ENCODE data around the gene MYRFL.
A peak's percentile ranks its signal among the peaks of the same experiment; 100 is the strongest.
"Not testable (repeated sequence)": the region's sequence is repeated elsewhere in the genome, so short reads cannot be mapped to it uniquely, and the experiment has no call there.

Gene MYRFL

DNA sequence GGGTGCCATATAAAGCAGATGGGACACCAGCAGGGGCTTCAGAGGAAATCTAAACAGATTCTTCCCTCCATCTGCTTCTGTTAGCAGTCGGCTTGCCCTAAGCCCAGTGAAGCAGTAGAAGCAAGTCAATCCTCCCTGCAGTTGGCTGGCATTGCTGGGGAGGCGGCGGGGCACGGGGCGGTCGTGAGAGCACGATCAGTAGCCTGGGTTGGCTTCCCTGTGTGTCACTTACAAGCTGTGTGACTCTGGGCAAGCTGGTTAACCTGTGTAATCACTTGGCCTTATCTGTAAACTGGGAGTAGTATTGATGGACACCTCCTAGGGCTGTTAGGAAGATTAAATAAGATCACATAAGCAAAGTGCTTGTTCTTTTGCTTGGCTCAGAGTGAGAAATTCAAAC is 19.4 kb downstream of the MYRFL start:
- DNase-seq, result no peak

DNA sequence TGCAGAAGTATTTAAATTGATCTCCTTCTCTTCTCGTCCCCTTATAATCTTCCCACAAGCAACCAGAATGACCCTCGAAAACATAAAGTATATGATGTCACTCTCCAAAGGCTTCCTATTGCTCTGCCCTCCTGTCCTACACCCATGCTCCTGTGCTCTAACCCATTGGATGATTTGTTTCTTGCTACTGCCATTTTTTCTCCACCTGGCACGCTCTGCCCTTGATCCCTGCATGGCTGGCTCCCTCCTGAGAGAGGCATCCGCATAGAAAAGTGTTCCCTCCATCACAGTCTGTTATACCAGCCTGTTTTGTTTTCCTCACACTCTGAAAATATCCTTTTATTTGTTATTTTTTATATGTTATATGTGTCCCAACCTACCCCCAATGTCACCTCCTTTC is 19.8 kb downstream of the MYRFL start:
- no peak for DNase-seq

DNA sequence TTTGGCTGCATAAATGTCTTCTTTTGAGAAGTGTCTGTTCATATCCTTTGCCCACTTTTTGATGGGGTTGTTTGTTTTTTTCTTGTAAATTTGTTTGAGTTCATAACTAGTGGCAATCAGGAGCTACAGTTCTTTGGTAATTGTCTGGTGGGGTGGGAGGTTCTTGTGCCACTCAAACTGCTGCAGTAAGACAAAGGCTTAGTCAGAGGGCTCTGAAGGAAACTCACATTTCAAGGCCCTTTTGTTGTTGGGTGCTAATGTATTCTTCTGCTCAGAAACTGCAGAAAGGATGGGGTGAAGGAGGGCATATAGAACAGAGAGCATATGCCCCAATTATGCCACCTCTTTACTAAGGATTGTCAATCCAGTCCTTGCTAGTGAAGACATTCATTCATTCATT is 21.9 kb downstream of the MYRFL start:
- no peak for DNase-seq

DNA sequence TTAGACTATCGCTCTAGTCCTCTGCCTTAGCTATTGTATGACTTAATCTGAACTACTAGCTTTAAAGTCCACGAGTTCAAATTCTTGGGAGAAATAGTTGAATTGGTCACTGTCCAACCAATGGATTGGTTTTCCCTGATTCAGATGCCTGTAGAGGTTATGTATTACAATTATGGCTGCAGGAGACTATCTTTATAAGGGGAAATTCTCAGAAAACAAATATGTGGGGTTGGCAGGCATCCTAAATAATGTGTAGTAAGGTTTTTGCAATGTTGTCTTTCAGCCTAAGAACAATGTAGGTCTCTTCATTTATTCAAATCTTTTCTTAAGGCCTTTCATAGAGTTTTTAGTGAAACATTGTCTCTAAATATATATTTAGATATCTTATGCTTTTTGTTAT is 26.9 kb downstream of the MYRFL start:
- DNase-seq, result no peak

DNA sequence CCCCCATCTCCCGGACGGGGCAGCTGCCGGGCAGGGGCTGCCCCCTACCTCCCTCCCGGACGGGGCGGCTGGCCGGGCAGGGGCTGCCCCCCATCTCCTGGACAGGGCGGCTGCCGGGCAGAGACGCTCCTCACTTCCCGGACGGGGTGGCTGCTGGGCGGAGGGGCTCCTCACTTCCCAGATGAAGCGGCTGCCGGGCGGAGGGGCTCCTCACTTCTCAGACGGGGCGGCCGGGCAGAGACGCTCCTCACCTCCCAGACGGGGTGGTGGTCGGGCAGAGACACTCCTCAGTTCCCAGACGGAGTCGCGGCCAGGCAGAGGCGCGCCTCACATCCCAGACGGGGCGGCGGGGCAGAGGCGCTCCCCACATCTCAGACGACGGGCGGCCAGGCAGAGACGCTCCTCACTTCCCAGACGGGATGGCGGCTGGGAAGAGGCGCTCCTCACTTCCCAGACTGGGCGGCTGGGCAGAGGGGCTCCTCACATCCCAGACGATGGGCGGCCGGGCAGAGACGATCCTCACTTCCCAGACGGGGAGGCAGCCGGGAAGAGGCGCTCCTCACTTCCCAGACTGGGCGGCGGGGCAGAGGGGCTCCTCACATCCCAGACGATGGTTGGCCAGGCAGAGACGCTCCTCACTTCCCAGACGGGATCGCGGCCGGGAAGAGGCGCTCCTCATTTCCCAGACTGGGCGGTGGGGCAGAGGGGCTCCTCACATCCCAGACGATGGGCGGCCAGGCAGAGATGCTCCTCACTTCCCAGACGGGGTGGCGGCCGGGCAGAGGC is 28.3 kb downstream of the MYRFL start:
- DNase-seq, result not testable (repeated sequence)

DNA sequence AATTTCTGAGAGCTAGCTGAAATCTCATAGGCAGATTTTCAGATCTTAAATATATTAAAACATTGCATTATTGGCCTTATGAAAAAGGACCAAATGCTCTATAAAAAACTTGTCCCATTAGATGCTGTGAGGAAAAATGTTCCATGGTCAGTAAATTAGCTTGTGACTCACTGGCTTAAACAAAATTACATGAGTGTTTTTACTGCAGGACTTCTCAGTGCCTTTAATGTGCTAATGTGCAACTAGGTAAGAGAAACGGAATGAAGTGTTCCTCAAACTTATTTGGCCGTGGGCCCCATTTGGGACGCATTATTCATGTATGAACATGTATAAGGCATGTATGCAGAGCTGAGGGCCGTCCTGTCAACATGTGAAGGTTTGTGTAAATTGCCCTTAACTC is 41.7 kb downstream of the MYRFL start:
- DNase-seq, result no peak

DNA sequence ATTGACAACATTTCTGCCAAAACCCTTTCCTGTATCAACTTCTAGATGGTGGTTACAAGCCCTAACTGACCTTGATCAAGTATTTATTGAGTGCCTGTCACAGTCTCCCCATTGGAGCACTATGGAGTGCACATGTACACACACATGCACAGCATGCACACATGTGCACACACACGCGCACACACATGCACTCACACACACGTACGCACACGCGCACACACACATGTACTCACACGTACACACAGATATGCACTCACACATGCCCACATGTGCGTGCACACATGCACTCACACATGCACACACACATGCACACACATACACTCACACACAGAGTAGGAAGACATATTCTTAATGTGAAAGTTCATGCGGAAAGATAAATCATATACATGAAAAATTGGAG is 43.7 kb downstream of the MYRFL start:
- no peak for DNase-seq

DNA sequence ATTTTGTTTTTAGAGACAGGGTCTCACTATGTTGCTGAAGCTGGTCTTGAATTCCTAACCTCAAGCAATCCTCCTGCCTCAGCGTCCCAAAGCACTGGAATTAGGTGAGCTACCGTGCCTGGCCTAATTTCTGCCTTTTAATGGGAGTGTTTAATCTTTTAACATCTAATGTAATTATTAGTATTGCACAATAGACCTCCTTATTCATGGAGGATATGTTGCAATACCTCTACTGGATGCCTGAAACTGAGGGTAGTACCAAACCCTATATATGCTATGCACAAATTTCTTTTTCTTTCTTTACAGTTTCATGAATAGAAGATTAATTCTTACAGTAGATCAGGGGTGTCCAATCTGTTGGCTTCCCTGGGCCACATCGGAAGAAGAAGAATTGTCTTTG is 47.8 kb downstream of the MYRFL start:
- no peak for DNase-seq

DNA sequence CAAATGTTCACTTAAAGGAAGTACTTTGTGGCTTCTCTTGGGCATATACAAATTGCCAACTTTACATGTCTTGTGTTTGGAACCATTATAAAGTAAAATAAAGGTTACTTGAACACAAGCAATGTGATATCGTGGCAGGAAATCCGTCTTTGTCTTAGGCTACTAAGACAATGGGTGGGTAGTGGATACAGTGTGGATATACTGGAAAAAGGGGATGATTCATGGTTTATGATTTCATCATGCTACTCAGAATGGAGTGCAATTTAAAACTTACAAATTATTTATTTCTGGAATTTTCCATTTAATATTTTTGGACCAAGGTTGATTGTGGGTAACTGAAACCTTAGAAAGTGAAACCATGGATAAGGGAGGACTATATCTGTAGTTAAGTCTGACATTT is 48.4 kb downstream of the MYRFL start:
- DNase-seq, result no peak

DNA sequence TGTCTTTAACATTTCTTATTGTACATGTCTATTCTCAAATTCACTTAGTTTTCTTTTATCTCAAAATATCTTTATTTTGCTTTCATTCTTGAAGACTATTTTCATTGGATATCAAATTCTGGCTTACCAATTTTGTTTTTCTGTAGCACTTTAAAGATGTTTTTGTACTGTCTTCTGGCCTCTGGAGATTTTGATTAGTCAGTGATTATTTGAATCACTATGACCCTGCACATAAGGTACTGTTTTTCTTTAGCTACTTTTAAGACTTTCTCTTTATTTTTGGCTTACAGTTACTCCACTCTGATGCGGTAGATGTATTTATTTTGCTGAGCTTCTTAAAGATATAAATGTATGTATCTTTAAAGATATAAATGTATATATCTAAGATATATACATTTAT is 49.6 kb downstream of the MYRFL start:
- no peak for DNase-seq

DNA sequence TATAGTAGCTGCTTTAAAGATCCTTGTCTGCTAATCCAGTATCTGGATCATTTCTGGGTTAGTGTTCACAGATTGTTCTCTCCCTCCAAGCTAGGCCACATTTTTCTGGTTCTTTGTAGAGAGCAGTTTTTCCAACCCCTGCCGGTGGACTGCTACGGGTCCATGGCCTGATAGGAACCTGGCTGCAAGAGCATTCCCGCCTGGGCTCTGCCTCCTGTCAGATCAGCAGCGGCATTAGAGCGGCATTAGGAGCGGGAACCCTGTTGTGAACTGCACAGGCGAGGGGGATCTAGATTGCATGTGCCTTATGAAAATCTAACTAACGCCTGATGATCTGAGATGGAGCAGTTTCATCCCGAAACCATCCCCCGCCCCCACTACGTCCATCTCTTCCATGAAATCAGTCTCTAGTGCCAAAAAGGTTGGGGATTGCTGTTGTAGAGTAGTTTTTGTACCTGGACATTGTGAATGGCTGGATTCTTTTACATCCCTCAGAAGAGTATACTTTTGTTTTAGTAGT is 50.4 kb downstream of the MYRFL start:
- no peak for DNase-seq

DNA sequence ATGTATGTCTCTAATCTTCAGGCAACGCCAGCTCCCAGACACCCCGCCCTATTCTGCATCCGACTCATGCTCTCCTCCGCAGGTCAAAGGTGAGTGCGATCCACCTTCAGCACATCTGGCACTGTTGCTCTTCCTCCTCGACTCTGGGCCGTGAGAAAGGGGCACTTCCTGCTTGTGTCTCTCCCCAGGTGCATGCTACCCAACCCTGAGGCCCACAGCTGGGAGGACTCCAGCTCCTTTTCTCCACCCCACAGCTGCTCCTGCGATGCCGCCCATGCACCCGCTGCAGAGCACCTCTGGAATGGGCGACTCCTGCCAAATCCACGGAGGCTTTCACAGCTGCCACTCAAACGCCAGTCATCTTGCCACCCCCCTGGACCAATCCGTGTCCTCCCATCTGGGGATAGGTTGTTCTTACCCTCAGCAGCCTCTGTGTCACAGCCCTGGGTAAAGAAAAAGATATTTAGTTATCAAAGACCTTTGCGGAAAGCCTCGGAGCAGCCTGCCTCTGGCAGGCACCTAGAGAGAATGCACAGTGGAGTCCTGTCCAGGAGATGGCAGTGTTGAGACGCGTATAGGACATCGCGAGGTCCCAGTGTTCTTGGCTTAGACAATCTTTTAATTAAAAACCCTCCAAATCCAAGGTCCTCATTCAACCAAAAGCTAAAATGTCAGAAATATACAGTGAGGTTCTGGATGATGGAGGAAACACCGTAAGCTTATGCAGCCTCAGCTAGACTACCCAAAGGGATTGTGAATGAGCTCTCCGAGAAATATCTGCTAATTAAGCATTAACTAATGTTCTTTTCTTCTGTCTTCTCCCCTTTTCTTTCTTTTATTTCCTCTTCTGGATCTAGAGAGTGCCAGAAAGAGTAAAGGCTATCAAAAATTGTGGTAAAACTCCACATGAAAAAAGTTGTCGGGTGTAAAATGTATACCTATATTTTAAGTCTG is 54.3 kb downstream of the MYRFL start:
- DNase-seq, result peak; percentile 45

DNA sequence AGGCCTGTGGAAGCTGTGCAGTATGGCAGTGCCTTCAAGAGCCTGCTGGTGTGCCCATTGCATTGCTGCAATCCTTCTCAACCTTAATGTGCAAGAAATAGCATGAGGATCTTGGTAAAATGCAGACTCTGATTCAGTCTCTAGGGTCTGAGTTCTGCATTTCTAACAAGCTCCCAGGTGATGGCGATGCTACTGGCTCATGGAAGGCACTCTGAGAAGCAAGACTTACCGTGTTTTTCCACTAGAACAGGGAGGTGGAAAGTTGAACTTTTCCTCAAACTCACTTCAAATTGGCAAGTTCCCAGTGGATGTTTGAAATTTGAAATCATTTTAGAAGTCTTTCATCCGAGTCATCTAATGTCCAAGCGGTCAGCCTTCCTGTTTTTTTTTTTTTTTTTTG is 55.5 kb downstream of the MYRFL start:
- DNase-seq, result no peak

DNA sequence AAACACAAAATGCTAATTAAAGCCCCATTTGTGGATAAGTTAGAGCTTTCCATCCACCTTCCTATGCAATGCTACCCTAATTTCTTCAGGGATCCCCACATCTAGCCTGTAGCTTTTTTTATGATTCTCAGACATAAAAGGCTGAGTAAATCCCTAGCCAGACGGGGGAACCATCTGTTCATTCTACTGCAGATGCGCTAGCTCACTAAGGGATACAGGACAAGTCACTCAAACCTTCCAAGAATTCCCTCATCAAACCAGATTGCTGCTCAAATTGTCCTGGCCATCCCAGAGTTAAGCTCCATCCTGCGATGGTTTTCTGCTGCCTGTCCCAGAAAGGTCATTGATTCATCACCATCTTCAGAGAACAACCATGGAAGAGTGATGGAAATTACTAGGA is 56.7 kb downstream of the MYRFL start:
- no peak for DNase-seq

DNA sequence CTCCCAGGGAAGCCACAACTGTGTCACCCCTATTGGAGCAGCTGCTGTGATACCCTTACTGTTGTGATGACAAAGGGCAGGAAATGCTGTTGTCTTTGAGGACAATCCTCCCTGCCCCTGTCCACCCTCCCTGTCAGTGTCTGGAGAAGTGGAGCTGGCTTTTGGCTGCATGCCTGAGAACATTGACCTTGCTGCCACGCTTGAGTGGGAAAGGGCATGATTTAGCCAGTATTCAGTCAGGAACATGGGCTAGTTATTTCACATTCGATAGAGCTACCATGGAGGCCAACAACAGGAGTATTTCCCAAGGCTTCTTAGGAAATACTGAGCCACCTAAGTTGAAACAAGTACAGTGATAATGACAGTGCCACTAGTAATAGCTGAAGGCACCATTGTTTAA is 59.4 kb downstream of the MYRFL start:
- DNase-seq, result no peak

DNA sequence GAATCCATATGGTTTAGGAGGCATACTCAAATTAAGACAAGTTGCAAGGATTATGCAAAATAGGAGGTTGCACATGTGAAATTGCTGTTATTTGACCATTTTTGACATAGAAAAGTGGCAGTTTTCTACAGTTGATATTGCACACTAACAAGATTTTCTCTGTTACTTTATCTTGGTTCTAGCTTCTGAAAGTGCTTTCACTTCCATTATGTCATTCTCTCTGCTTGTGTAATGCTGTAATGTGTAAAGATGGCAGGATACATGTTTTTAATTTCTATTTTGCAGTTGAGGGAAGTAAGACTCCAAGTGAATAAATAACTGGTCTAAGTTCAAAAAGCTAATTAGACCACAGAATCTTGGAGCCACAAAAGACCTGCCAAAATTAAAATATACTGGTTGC is 60.6 kb downstream of the MYRFL start:
- no peak for DNase-seq

DNA sequence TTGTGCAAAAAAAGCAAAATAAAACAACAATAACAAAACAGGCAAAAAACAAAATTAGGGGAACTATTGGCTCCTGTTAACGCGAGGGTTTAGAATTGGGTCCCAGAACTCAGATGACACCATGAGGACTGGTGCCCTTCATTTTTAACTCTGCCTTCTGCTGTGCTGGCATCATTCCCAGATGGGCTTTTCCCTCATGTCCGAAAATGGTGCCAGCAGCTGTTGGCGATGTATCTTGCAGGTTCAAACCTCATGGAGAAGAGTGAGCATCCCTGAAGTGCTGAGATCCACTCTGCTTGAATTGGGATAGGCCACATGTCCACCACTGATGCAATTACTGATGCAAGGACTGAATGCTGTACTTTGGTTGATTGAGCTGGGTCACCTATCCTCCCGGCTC is 61.1 kb downstream of the MYRFL start:
- DNase-seq, result no peak

DNA sequence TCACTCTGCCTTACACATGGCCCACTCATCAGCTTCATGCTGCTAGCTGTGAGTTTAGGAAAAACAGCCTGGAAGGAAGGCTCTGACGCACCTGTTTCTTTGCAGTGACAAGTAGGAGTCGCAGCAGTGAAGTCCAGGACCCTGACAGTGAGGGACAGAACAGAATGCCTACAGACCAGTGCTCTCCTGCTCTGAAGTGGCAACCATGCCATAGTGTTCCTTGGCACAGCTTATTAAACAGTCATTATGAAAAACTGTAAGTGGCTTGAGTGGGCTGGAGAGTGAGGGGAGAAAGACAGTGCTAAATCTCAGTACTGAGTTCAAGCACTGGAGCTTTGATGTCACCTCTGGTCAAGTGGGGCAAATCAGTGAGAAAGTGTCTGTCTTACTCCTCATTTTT is 61.7 kb downstream of the MYRFL start:
- peak; percentile 2 for DNase-seq

DNA sequence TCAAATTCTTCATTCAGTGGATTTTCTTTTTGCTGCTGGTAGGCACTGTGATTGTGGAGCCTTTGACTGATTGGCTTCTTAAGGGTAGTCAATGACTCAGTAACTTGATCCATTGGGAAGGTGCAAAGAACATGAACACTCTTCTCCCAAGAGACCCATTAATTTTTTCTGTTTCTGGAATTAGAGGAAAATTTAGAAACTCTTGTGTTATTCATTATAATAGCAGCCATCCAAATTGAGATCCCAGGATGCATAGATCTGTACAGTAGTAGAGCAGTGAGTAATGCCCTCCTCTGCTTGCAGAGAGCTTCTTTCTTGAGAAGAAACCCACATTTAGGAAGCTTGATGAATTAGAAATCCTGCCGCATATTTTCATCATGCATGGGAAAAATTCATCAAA is 63.9 kb downstream of the MYRFL start:
- no peak for DNase-seq

DNA sequence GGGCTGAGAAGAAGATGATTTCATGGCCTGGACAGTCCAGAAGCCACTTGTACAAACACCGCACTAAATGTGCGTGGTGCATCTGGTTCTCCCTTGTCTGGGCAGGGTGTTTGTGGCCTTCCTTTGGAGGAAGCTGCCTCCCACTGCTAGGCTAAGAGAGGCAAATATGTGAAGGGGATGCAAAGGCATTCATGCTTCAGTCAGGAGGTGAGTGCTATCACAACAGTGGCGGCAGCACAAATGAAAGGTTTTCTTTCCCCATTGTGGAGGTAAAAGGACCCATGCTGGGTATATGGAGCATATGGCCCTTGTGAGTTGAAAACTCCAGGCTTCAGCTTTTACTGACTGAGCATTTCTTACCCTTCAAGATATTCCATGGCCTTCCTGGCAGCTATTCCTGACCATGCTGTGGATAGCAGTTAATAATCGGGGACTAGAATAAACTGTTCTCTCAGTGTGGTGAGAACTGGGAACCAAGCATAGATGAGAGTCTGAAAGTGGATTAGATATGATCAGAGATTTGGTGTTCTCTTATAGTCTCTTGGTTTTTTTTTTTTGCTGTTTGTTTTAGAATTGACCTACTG is 69.9 kb downstream of the MYRFL start:
- DNase-seq, result no peak

DNA sequence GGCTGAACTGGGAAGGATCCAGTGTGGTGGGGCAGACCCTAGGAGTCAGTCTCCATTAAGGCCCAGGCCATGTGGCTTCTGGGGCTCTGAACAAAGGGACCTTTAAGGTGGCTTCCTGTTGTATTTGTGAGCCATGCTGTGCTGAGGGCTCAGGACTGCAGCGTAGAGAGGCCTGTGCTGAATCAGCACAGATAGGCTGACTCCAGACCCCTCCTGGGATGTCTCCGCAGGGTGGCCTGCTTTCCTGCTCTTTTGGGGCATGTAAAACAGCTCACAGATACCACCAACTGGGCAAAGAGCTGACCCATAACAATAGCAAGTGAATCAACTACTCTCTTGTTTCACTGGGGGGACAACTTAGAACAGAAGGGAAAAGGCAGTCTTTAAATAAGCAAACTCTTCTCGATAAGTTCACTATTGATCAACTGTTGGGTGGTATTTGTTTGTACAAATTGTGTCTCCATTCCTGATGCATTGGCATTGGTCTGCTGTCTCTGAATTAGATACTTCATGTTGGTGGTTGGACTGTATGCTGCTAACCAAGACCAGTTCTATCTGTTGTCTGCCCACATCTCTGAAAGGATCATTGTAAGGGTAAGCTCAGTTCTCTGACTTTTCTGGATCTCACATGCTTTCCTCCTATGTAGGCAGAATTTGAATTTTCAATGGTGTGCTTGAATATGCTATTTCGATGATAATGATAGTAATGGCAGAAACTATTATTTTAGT is 71.8 kb downstream of the MYRFL start:
- DNase-seq, result no peak

DNA sequence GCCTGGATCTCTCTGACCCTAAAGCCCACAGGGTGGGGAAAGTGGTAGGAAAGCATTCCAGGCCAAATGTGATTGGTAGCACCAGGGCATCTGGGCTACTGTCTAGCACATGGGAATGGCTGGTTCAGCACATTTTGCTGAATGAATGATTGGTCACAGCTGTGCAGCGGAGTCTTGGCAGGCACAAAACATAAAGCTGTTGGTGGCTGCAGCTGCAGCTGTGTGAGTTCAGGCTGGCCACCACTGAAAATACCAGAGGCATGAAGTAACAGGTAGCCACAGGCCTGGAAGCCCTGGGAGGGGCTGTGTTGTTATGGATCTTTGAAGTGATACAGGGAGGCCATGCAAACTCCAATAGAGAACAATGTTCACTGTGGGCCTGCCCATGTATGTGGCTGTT is 72.7 kb downstream of the MYRFL start:
- no peak for DNase-seq

DNA sequence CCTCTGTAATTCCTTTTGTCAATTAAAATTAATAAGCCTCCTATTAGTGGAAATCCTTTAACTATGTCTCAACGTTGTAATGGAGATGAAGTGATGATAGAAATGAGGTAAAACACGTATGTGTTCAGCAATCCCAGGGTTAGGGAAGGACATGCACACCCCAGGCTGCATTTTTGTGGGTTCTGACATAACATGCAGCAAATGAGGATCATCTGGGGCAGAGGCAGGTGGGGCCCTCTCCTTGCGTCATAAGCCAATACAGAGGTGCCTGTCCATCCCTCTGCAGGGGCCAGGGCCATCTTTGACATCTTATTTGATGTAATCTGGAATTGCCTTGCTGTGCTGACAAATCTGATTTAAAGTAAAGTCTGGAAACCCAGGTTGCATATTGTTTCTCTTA is 73.2 kb downstream of the MYRFL start:
- no peak for DNase-seq
